HL-60 (cell line): ENCODE results near the gene GOLIM4.

Experiments used
- DNase-seq, 2 experiments: peaks; one replicate each; pipeline ENCODE4 v3.0.0-alpha.2; 2010 to 2020; ENCODE audit warnings: low read depth in 1 of 2, low spot score in 1 of 2
- H3K27ac ChIP-seq: fragments of 250-450 bp; sonication (Bioruptor Pico); replicated peaks from 2 replicates; pipeline ENCODE4 v1.5.1; 2020; ENCODE audit warnings: mild to moderate bottlenecking, moderate library complexity
- H3K27me3 ChIP-seq: fragments of 250-450 bp; sonication (Bioruptor Pico); 2 replicates; pipeline ENCODE4 v1.5.1; 2021; ENCODE audit warnings: mild to moderate bottlenecking, moderate library complexity; ENCODE audit not compliant: insufficient read depth, poor library complexity, severe bottlenecking
- H3K4me3 ChIP-seq: replicated peaks from 2 replicates; pipeline ENCODE4 v1.5.1; 2011; ENCODE audit warnings: mild to moderate bottlenecking, control low read depth, low read length; ENCODE audit not compliant: insufficient read depth
- GABPA ChIP-seq: IDR thresholded peaks from 2 replicates; pipeline ENCODE4 v1.6.1; 2012; ENCODE audit warnings: low read depth
- POLR2AphosphoS5 ChIP-seq: IDR thresholded peaks from 2 replicates; pipeline ENCODE4 v1.6.1; 2012; ENCODE audit warnings: low read depth
- SPI1 ChIP-seq: IDR thresholded peaks from 2 replicates; pipeline ENCODE4 v1.6.1; 2012; ENCODE audit warnings: low read depth, mild to moderate bottlenecking, borderline replicate concordance
- TF ChIP-seq, protein P1 (sequence below): IDR thresholded peaks from 2 replicates; pipeline ENCODE4 v1.6.1; 2012; ENCODE audit warnings: low read depth; ENCODE audit not compliant: insufficient replicate concordance
- TF ChIP-seq, protein P2 (sequence below): IDR thresholded peaks from one replicate; pipeline ENCODE4 v1.5.1; 2011; ENCODE audit warnings: low read length, control low read depth, inconsistent platforms; ENCODE audit not compliant: insufficient read depth

GOLIM4 gene

DNA sequence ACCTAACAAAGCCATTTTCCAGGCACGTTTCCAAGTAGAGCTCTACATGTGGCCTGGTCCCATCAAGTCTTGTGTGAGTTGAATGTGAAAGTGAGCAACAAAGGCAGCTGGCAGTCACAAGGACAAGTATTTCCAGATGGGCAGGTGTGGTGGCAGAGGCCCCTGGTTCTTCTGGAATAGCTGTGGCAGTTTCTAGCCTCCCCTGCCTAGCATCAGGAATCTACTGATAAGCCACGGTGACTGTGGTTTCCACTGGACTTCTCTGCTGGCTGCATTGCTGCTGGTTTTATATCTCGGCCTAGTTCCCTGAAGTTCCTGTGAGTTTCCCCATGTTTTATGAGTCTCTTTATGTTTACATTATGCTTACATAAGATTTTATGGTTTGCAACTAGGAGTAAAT lies 117.7 kb downstream of the GOLIM4 start:
- TF ChIP-seq, protein P1, sequence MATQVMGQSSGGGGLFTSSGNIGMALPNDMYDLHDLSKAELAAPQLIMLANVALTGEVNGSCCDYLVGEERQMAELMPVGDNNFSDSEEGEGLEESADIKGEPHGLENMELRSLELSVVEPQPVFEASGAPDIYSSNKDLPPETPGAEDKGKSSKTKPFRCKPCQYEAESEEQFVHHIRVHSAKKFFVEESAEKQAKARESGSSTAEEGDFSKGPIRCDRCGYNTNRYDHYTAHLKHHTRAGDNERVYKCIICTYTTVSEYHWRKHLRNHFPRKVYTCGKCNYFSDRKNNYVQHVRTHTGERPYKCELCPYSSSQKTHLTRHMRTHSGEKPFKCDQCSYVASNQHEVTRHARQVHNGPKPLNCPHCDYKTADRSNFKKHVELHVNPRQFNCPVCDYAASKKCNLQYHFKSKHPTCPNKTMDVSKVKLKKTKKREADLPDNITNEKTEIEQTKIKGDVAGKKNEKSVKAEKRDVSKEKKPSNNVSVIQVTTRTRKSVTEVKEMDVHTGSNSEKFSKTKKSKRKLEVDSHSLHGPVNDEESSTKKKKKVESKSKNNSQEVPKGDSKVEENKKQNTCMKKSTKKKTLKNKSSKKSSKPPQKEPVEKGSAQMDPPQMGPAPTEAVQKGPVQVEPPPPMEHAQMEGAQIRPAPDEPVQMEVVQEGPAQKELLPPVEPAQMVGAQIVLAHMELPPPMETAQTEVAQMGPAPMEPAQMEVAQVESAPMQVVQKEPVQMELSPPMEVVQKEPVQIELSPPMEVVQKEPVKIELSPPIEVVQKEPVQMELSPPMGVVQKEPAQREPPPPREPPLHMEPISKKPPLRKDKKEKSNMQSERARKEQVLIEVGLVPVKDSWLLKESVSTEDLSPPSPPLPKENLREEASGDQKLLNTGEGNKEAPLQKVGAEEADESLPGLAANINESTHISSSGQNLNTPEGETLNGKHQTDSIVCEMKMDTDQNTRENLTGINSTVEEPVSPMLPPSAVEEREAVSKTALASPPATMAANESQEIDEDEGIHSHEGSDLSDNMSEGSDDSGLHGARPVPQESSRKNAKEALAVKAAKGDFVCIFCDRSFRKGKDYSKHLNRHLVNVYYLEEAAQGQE: no peak
- TF ChIP-seq SPI1 (no peak), POLR2AphosphoS5 (no peak), GABPA (no peak)
- TF ChIP-seq, protein P2, sequence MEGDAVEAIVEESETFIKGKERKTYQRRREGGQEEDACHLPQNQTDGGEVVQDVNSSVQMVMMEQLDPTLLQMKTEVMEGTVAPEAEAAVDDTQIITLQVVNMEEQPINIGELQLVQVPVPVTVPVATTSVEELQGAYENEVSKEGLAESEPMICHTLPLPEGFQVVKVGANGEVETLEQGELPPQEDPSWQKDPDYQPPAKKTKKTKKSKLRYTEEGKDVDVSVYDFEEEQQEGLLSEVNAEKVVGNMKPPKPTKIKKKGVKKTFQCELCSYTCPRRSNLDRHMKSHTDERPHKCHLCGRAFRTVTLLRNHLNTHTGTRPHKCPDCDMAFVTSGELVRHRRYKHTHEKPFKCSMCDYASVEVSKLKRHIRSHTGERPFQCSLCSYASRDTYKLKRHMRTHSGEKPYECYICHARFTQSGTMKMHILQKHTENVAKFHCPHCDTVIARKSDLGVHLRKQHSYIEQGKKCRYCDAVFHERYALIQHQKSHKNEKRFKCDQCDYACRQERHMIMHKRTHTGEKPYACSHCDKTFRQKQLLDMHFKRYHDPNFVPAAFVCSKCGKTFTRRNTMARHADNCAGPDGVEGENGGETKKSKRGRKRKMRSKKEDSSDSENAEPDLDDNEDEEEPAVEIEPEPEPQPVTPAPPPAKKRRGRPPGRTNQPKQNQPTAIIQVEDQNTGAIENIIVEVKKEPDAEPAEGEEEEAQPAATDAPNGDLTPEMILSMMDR: no peak
- Histone ChIP-seq H3K4me3 (no peak overlapping the region), H3K27me3 (no peaks in the 10 kb centered on the region), H3K27ac (no peak overlapping the region)
- DNase-seq: no peak

DNA sequence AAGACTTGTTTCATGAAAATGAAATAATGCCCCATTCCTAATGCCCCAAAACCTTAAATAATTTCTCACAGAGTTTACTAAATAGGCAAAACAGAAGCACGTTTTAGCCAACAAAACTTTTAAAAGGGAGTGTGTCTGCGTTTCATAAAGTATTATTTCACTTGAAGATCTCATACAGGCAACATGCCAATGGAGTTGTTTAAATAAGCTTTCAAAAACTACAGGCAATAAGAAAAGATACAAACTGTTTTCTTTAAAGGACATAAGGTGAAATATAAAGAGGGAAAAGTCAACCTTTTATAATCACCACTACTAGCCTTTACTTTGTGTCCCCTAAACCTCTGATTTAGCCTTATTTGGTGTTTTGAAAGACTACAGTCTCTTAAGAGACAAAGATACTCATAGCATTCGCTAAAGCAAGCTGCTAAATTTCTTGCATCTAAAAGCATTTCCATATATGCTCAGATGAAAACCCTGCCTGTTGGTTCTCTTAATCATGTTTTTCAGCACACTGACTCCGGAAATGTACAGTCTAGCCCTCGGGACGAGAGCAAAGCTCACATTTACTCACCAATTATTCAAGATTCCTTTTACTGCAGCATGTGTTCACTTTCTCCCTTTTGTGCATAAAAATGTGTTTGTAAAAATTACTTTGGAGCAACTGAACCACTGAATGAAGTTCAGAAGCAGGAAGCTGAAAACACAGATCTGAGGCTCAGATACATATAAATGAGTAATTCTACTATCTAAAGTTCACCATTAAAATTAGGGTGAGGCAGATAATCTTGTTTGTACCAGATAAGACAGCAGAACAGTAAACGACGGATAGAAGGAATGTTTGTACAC lies 119.0 kb downstream of the GOLIM4 start:
- no peak for DNase-seq
- no peak for TF ChIP-seq POLR2AphosphoS5
- TF ChIP-seq SPI1: no peak
- TF ChIP-seq, protein P2: no peak
- TF ChIP-seq, protein P1: no peak
- TF ChIP-seq GABPA: no peak
- H3K27ac ChIP-seq: no peak overlapping the region
- no peaks in the 10 kb centered on the region for H3K27me3 ChIP-seq
- no peak overlapping the region for H3K4me3 ChIP-seq

DNA sequence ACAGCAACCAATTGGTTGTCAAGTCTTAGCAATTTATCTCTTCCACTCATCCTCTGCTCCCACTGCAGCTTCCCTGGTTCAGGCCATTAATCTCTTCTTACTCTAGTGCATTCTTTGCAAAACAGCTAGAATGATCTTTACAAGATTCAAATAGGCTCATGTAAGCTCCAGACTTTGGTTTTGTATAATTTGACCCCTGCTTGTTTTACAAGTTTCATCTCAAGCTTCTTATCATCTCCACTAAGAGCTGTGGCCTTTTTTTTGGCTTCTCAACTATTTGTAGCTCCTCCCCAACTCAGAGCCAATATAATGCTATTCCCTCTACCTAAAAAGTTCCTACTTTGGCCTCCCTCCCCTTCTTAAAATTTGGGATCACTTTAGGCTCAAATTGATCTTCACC lies 121.8 kb downstream of the GOLIM4 start:
- no peak overlapping the region for H3K27ac ChIP-seq
- no peaks in the 10 kb centered on the region for H3K27me3 ChIP-seq
- no peak for DNase-seq
- H3K4me3 ChIP-seq: no peak overlapping the region
- TF ChIP-seq, protein P1: no peak
- TF ChIP-seq POLR2AphosphoS5: no peak
- TF ChIP-seq, protein P2: no peak
- no peak for TF ChIP-seq GABPA
- TF ChIP-seq SPI1: no peak
